Stimulated activated CD8-positive, alpha-beta memory T cell treated with anti-CD3 and anti-CD28 coated beads, Interleukin-2, amount 100 ng/mL, for 1 hour (primary cell): Measurements from ENCODE around the gene GUK1.

Experiments used
- DNase-seq, 2 donors: peaks; one replicate each; pipeline ENCODE4 v3.0.0-alpha.2; 2020; ENCODE audit warnings: low read depth in 2 of 2

The GUK1 gene

GRCh38 chr1:228149406-228150119 lies 9.5 kb downstream of the GUK1 start, which contains the start of gene GJC2:
TSS of gene GJC2 (plus strand) at chr1:228149930. CDS start at chr1:228157759, 7,829 bp downstream.
- DNase-seq: no peak

- no peak for DNase-seq
Measured at GRCh38 chr1:228150120-228150460, 10.0 kb downstream of the GUK1 start.

DNA sequence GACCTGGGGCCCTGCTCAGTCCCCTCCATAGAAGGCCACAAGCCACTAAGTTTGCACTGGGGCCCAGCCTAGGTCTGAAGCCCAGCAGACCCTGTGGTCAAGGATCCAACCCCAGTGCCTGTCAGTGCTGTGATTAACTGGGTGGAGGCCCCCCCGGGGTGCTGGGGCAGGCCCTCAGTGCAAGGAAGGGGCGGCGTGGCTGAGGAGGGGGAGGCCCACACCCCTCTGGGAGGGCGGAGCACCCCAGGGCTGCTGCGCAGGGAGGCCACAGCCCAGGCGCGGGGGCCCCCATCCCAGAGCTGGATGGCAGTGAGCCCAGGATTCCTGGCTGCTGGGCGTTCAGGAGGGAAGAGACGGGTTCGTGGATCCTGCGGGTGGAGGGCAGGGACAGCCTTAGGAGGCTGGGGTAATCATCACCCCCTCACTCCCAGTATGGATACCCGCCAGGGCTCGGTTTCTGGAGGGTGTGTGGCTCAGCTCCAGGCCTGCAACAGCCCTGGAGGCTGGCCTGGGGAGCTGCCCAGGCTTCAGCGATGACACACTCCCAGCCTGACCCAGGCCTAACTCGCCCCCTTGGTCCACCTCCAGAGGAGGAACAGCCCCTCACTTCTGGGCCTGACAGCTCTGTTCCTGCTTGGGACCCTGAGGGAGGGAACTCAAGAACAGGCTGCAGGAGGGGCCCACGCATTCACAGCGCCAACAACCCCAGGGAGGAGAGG lies 10.5 kb downstream of the GUK1 start:
- no peak for DNase-seq

GRCh38 chr1:228151180-228151925 lies 11.3 kb downstream of the GUK1 start:
- no peak for DNase-seq

GRCh38 chr1:228152097-228152917 lies 12.2 kb downstream of the GUK1 start:
- DNase-seq: no peak

GRCh38 chr1:228152918-228153258 lies 12.8 kb downstream of the GUK1 start:
- no peak for DNase-seq

- no peak for DNase-seq
Measured at GRCh38 chr1:228154021-228154669, 14.1 kb downstream of the GUK1 start.

- DNase-seq: no peak
Measured at GRCh38 chr1:228154670-228155571, 14.8 kb downstream of the GUK1 start.

DNA sequence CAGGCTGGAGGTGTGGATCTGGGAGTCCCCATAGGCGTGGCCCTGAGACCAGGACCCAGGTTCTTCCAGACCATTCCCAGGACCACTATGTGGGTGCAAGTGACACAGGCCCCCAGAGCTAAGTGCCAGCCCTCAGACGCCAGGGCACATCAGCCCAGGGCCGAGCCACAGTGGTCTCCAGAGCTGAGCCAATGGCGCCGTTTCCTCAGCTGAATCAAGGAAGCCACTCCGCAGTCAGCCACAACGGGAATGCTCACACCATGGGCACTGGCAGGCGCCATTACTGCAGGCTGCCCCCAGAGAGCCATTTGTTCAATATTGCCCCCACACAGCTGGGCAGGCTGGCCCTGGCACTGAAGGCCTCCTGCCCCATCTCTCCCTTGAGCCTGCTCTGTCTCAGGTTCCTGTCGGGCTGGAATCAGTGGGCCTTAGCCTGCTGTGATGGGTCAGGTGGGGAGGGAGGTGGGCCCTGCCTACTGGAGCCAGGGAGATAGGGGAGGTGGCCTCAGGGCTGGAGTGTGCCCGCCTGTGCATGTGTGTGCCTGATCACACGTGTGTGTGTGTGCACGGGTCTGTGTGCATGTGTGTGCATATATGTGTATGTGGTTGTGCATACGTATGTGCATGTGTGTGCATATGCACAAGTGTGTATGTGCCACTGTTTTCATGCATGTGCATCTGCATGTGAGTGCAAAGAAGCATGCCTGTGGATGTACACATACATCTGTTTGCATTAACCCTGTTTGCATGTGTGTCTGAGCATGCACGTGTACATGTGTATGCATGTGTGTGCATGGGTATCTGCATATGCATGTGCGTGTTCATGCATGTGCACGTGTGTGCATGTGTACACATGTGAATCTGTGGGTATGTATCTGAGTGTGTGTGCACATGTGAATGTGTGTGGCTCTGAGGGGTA lies 15.8 kb downstream of the GUK1 start:
- DNase-seq: no peak

- no peak for DNase-seq
Measured at GRCh38 chr1:228156515-228156881, 16.4 kb downstream of the GUK1 start.

DNA sequence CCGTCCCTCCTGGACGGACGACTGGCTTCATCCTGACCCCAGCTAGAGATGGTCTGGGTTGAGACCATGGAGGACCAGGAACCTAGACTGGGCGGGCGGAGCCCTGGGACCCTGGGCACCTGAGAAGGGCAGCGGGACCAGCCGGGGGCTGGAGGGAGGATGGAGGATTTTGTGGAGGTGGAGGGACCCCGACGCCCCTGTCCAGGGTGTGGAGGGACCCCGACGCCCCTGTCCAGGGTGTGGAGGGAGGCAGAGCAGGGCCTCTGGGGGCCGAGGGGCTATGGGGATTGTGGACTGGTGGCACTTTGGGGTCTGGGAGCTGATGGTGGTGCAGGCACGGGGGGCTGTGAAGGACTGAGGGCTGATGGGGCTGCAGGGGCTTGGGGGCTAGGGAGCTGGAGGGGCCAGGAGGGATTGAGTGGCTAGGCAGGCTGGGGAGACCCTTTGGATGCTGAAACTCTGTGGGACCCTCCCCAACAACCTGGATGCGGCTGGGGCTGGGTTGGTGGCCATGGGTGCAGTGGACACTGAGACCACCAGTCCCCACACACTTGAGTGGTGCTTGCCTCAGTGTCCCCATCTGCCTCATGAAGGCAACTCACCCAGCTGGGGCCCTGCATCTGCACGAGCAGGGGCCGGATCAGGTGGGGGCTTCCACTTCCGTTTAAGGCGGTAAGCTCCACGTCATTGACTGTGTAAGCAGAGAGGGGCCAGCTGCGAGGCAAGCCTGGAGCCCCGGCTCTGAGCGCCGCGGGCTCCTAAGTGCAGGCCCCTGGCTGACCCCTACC lies 17.1 kb downstream of the GUK1 start:
- no peak for DNase-seq

- DNase-seq: no peak
Measured at GRCh38 chr1:228157729-228158126, 17.6 kb downstream of the GUK1 start.

DNA sequence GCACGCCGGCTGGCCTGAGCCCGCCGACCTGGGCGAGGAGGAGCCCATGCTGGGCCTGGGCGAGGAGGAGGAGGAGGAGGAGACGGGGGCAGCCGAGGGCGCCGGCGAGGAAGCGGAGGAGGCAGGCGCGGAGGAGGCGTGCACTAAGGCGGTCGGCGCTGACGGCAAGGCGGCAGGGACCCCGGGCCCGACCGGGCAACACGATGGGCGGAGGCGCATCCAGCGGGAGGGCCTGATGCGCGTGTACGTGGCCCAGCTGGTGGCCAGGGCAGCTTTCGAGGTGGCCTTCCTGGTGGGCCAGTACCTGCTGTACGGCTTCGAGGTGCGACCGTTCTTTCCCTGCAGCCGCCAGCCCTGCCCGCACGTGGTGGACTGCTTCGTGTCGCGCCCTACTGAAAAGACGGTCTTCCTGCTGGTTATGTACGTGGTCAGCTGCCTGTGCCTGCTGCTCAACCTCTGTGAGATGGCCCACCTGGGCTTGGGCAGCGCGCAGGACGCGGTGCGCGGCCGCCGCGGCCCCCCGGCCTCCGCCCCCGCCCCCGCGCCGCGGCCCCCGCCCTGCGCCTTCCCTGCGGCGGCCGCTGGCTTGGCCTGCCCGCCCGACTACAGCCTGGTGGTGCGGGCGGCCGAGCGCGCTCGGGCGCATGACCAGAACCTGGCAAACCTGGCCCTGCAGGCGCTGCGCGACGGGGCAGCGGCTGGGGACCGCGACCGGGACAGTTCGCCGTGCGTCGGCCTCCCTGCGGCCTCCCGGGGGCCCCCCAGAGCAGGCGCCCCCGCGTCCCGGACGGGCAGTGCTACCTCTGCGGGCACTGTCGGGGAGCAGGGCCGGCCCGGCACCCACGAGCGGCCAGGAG lies 18.3 kb downstream of the GUK1 start:
- DNase-seq: no peak

DNA sequence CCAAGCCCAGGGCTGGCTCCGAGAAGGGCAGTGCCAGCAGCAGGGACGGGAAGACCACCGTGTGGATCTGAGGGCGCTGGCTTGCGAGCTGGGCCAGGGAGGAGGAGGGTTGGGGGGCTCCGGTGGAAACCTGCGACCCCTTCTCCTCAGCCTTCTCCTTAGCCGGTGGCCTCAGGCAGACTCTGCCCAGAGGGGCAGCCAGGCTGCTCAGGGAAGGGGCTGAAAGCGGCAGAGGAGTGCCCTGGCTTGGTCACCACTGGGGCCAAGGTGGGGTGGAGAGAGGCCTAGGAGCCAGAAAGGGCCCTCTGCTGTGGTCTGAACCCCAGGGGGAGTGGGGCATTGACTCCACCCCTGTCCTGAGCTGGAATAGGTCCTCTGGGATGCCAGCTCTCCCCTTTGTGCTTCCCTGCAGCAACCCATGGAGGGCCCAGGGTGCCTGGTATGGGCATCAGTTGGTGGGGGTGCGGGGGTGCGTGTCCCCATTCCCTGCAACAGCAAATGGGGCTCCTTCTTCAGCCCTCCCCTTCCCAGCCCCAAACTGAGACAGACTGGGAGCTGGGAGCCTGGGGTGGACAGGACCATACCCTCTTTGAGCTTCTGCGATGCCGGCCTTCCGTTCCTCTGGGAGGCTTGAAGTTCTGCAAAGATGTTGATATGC lies 19.1 kb downstream of the GUK1 start:
- DNase-seq: no peak

- no peak for DNase-seq
Measured at GRCh38 chr1:228160201-228160761, 20.2 kb downstream of the GUK1 start.

GRCh38 chr1:228161362-228161761 lies 21.3 kb downstream of the GUK1 start:
- no peak for DNase-seq

- DNase-seq: no peak
Measured at GRCh38 chr1:228161866-228162265, 21.8 kb downstream of the GUK1 start.
